Measurements from ENCODE around the gene TMCO4. TPM values are rescaled to one million over a fixed set of nuclear protein-coding genes. Genes with fewer than 3 reads are reported as not detected.

Gene TMCO4
- total RNA-seq, 1 donor from 2014 or later, result 1.8 TPM

DNA sequence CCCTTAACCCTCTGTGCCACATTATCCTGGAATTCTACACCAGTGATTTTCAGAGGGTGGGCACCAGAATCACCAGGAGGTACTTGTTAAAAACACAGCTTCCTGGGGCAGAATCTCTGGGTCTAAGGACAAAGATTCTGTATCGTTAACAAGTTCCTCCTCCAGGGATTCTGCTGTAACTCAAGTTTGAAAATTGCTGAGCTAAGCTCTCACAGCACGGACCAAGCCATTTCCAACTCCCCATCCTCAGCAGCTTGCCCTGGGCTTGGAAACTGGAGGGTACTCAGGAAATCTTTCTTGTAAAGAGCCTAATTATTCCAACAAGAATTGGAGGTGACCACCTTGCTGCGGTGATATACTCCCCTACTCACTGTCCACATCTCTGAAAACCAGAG is 48.8 kb downstream of the TMCO4 start:
- Mint-ChIP-seq H3K36me3 (ENCODE audit: low read depth, unreplicated experiment) (no peaks in the 10 kb centered on the region), H3K27me3 (ENCODE audit: low read depth, unreplicated experiment) (peaks cover 18% of the 10 kb centered on the region), H3K4me3 (ENCODE audit: unreplicated experiment) (no peak overlapping the region), H3K27ac (ENCODE audit: unreplicated experiment) (no peak overlapping the region), H3K9me3 (ENCODE audit: unreplicated experiment) (no peaks in the 10 kb centered on the region), H3K4me1 (ENCODE audit: low read depth, unreplicated experiment) (no peaks in the 10 kb centered on the region)
- H2AFZ ChIP-seq (ENCODE audit: low read depth, low read length), result no peak overlapping the region
- DNase-seq (ENCODE audit: low read depth) (no peak), FAIRE-seq (no peak)
- H3K9me3 ChIP-seq (ENCODE audit: insufficient read depth, low read depth, low read length), result no peaks in the 10 kb centered on the region
- no peaks in the 10 kb centered on the region for H4K20me1 ChIP-seq (ENCODE audit: insufficient read depth, low read length)
- H3K4me2 ChIP-seq (ENCODE audit: low read length), result no peak overlapping the region
- H3K4me1 ChIP-seq (ENCODE audit: insufficient read depth, low read length), result no peaks in the 10 kb centered on the region
- TF ChIP-seq, protein P1, sequence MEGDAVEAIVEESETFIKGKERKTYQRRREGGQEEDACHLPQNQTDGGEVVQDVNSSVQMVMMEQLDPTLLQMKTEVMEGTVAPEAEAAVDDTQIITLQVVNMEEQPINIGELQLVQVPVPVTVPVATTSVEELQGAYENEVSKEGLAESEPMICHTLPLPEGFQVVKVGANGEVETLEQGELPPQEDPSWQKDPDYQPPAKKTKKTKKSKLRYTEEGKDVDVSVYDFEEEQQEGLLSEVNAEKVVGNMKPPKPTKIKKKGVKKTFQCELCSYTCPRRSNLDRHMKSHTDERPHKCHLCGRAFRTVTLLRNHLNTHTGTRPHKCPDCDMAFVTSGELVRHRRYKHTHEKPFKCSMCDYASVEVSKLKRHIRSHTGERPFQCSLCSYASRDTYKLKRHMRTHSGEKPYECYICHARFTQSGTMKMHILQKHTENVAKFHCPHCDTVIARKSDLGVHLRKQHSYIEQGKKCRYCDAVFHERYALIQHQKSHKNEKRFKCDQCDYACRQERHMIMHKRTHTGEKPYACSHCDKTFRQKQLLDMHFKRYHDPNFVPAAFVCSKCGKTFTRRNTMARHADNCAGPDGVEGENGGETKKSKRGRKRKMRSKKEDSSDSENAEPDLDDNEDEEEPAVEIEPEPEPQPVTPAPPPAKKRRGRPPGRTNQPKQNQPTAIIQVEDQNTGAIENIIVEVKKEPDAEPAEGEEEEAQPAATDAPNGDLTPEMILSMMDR (IDR thresholded peaks at IDR 0.05; ENCODE audit: insufficient read depth, low read depth, low read length), result no peak
- TF ChIP-seq EZH2 (IDR thresholded peaks at IDR 0.05; ENCODE audit: insufficient read depth, low read length), result no peak
- no peak overlapping the region for H3K27ac ChIP-seq (ENCODE audit: low read depth, low read length)
- H3K27me3 ChIP-seq (ENCODE audit: insufficient read depth, low read length), result no peaks in the 10 kb centered on the region
- no peak overlapping the region for H3K9ac ChIP-seq (ENCODE audit: low read length)
- no peak overlapping the region for H3K4me3 ChIP-seq (ENCODE audit: insufficient read depth, low read depth, low read length)
- no peaks in the 10 kb centered on the region for H3K36me3 ChIP-seq (ENCODE audit: insufficient read depth, low read length)
- no peaks in the 10 kb centered on the region for H3K79me2 ChIP-seq (ENCODE audit: insufficient read depth, low read length)

DNA sequence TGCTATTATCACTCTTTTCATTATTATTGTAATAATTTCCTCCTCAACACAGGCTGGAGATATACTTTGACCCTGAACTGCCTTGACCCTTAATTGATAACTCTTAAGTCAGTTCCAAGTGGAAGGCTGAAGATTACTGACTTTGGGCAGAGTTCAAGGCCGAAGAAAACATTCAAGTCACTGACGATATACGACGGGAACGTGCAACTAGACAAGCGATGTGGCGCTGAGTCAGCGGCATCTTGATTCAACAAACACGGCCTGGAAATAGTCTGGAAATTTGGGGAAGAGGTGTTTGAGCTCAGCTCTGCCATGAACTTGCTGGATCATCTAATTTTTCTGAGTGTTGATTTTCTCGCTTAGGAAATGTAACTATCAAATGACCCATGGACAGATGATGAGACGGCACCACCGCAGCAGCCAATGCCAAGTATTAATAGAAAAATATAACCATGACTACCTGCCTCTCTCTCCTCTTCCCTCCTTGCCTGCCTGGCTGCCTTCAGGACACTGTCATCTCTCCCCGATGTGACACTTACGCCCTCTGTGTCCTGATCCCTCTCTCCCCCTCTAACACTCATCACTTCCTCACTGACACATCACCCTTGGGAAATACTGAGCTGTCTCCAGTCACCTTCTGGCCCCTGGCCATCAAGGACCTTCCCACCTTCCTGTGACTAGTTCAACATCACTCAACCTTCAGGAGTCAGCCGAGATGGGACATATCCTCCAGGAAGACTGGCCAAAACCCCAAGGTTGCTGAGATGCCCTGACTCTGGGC is 49.4 kb downstream of the TMCO4 start:
- Histone ChIP-seq H3K36me3 (ENCODE audit: insufficient read depth, low read length) (no peaks in the 10 kb centered on the region), H3K27me3 (ENCODE audit: insufficient read depth, low read length) (no peaks in the 10 kb centered on the region), H3K9me3 (ENCODE audit: insufficient read depth, low read depth, low read length) (no peaks in the 10 kb centered on the region), H3K9ac (ENCODE audit: low read length) (no peak overlapping the region), H3K4me2 (ENCODE audit: low read length) (no peak overlapping the region), H4K20me1 (ENCODE audit: insufficient read depth, low read length) (no peaks in the 10 kb centered on the region), H3K4me3 (ENCODE audit: insufficient read depth, low read depth, low read length) (no peak overlapping the region), H3K79me2 (ENCODE audit: insufficient read depth, low read length) (no peaks in the 10 kb centered on the region), H3K27ac (ENCODE audit: low read depth, low read length) (no peak overlapping the region), H3K4me1 (ENCODE audit: insufficient read depth, low read length) (no peaks in the 10 kb centered on the region), H2AFZ (ENCODE audit: low read depth, low read length) (no peak overlapping the region)
- H3K4me3 Mint-ChIP-seq (ENCODE audit: unreplicated experiment), result no peak overlapping the region
- no peaks in the 10 kb centered on the region for H3K9me3 Mint-ChIP-seq (ENCODE audit: unreplicated experiment)
- peaks cover 16% of the 10 kb centered on the region for H3K27me3 Mint-ChIP-seq (ENCODE audit: low read depth, unreplicated experiment)
- TF ChIP-seq, protein P1 (IDR thresholded peaks at IDR 0.05; ENCODE audit: insufficient read depth, low read depth, low read length), result no peak
- no peak for TF ChIP-seq EZH2 (IDR thresholded peaks at IDR 0.05; ENCODE audit: insufficient read depth, low read length)
- DNase-seq (ENCODE audit: low read depth), result no peak
- H3K27ac Mint-ChIP-seq (ENCODE audit: unreplicated experiment), result no peak overlapping the region
- H3K36me3 Mint-ChIP-seq (ENCODE audit: low read depth, unreplicated experiment), result peaks cover 2% of the 10 kb centered on the region
- no peaks in the 10 kb centered on the region for H3K4me1 Mint-ChIP-seq (ENCODE audit: low read depth, unreplicated experiment)
- no peak for FAIRE-seq

DNA sequence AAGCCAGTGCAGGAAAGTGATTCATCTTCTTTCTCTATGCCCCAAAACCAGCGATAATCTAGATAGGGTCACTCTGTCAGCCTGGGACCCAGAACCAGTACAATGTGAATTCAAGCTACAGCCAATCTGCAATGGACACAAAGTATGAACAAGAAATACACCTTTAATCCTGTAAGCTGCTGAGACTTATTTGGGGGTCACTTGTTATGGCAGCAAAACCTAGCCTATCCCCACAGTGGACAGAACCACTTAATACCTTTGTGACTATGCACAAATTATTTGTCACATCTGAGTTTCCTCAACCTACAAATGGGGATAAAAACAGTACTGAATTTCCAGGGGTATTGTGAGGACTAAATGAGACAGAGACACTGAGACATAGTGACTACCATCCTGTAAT is 50.0 kb downstream of the TMCO4 start:
- no peaks in the 10 kb centered on the region for H3K79me2 ChIP-seq (ENCODE audit: insufficient read depth, low read length)
- no peak overlapping the region for H3K4me2 ChIP-seq (ENCODE audit: low read length)
- no peaks in the 10 kb centered on the region for H3K27me3 ChIP-seq (ENCODE audit: insufficient read depth, low read length)
- H3K4me1 ChIP-seq (ENCODE audit: insufficient read depth, low read length), result no peaks in the 10 kb centered on the region
- Mint-ChIP-seq H3K4me1 (ENCODE audit: low read depth, unreplicated experiment) (no peaks in the 10 kb centered on the region), H3K36me3 (ENCODE audit: low read depth, unreplicated experiment) (peaks cover 2% of the 10 kb centered on the region), H3K27ac (ENCODE audit: unreplicated experiment) (no peak overlapping the region), H3K9me3 (ENCODE audit: unreplicated experiment) (peaks cover 1% of the 10 kb centered on the region), H3K4me3 (ENCODE audit: unreplicated experiment) (no peak overlapping the region), H3K27me3 (ENCODE audit: low read depth, unreplicated experiment) (peaks cover 16% of the 10 kb centered on the region)
- DNase-seq (ENCODE audit: low read depth) (no peak), FAIRE-seq (no peak)
- no peak overlapping the region for H3K27ac ChIP-seq (ENCODE audit: low read depth, low read length)
- no peak overlapping the region for H3K4me3 ChIP-seq (ENCODE audit: insufficient read depth, low read depth, low read length)
- H2AFZ ChIP-seq (ENCODE audit: low read depth, low read length), result no peak overlapping the region
- no peaks in the 10 kb centered on the region for H3K9me3 ChIP-seq (ENCODE audit: insufficient read depth, low read depth, low read length)
- no peaks in the 10 kb centered on the region for H3K36me3 ChIP-seq (ENCODE audit: insufficient read depth, low read length)
- H4K20me1 ChIP-seq (ENCODE audit: insufficient read depth, low read length), result no peaks in the 10 kb centered on the region
- no peak overlapping the region for H3K9ac ChIP-seq (ENCODE audit: low read length)
- TF ChIP-seq, protein P1 (IDR thresholded peaks at IDR 0.05; ENCODE audit: insufficient read depth, low read depth, low read length), result no peak
- TF ChIP-seq EZH2 (IDR thresholded peaks at IDR 0.05; ENCODE audit: insufficient read depth, low read length), result no peak
